GM23338 (cell line): ENCODE results near the gene LTBP3. TPM values are rescaled to one million over a fixed set of nuclear protein-coding genes. Genes with fewer than 3 reads are reported as not detected.
A peak's percentile ranks its signal among the peaks of the same experiment; 100 is the strongest.

ENCODE experiments used
- ATAC-seq: fragments of 200-7000 bp; cut with Tn5 transposase; 3 replicates; pipeline ENCODE4 v1.9.1; 2020
- DNase-seq: peaks from one replicate; pipeline ENCODE4 v3.0.0-alpha.2; 2015; ENCODE audit warnings: low spot score
- H2AFZ ChIP-seq: fragments of 200-600 bp; sonication (generic); 2 replicates; pipeline ENCODE4 v1.8.0; 2016; ENCODE audit warnings: antibody characterized with exemption, mild to moderate bottlenecking, moderate library complexity
- H3F3A ChIP-seq: fragments of 200-600 bp; sonication (generic); replicated peaks from 2 replicates; pipeline ENCODE4 v1.8.0; 2017; ENCODE audit warnings: antibody characterized with exemption, mixed run types, low read depth
- H3K27ac ChIP-seq: fragments of 200-600 bp; sonication (generic); 2 replicates; pipeline ENCODE4 v1.6.1; 2016; ENCODE audit warnings: low read depth
- H3K27me3 ChIP-seq: fragments of 200-600 bp; sonication (generic); 2 replicates; pipeline ENCODE4 v1.8.0; 2016; ENCODE audit warnings: mild to moderate bottlenecking, mixed run types, moderate library complexity; ENCODE audit not compliant: insufficient read depth
- H3K36me3 ChIP-seq: fragments of 200-600 bp; sonication (generic); 2 replicates; pipeline ENCODE4 v1.8.0; 2016; ENCODE audit warnings: mild to moderate bottlenecking; ENCODE audit not compliant: insufficient read depth
- H3K4me1 ChIP-seq: fragments of 200-600 bp; sonication (generic); 2 replicates; pipeline ENCODE4 v1.8.0; 2016; ENCODE audit warnings: mild to moderate bottlenecking, moderate library complexity; ENCODE audit not compliant: insufficient read depth
- H3K4me2 ChIP-seq: fragments of 200-600 bp; sonication (generic); 2 replicates; pipeline ENCODE4 v1.7.1; 2017; ENCODE audit warnings: mixed run types
- H3K4me3 ChIP-seq: fragments of 200-600 bp; sonication (generic); 2 replicates; pipeline ENCODE4 v1.6.1; 2016; ENCODE audit warnings: mixed run types
- H3K79me2 ChIP-seq: fragments of 200-600 bp; sonication (generic); replicated peaks from 2 replicates; pipeline ENCODE4 v1.8.0; 2017; ENCODE audit warnings: mild to moderate bottlenecking; ENCODE audit not compliant: insufficient read depth
- H3K9me2 ChIP-seq: fragments of 200-600 bp; sonication (generic); 2 replicates; pipeline ENCODE4 v1.8.0; 2017; ENCODE audit not compliant: insufficient read depth
- H4K20me1 ChIP-seq: fragments of 200-600 bp; sonication (generic); replicated peaks from 2 replicates; pipeline ENCODE4 v1.8.0; 2017; ENCODE audit warnings: mild to moderate bottlenecking; ENCODE audit not compliant: insufficient read depth
- H3K27ac Mint-ChIP-seq: 2 replicates; pipeline ENCODE4 v1.8.0; 2020; ENCODE audit warnings: inconsistent platforms, mild to moderate bottlenecking, moderate library complexity, mixed read lengths
- H3K27me3 Mint-ChIP-seq: 3 replicates; pipeline ENCODE4 v1.8.0; 2022; ENCODE audit warnings: low read depth, mild to moderate bottlenecking, moderate library complexity, mixed read lengths, inconsistent platforms; ENCODE audit not compliant: insufficient read depth, poor library complexity
- H3K36me3 Mint-ChIP-seq: 3 replicates; pipeline ENCODE4 v1.8.0; 2021; ENCODE audit warnings: low read depth, mild to moderate bottlenecking, inconsistent platforms, moderate library complexity, mixed read lengths
- H3K4me1 Mint-ChIP-seq: 3 replicates; pipeline ENCODE4 v1.8.0; 2020; ENCODE audit warnings: mild to moderate bottlenecking, inconsistent platforms, mixed read lengths
- H3K4me3 Mint-ChIP-seq: 3 replicates; pipeline ENCODE4 v1.8.0; 2021; ENCODE audit warnings: moderate library complexity, mild to moderate bottlenecking, inconsistent platforms, mixed read lengths
- H3K9me3 Mint-ChIP-seq: 3 replicates; pipeline ENCODE4 v1.8.0; 2020; ENCODE audit warnings: moderate library complexity, mild to moderate bottlenecking, inconsistent platforms, mixed read lengths
- CREB1 ChIP-seq: fragments of 250-450 bp; sonication (Bioruptor Pico); IDR thresholded peaks from 2 replicates; pipeline ENCODE4 v1.5.0; 2020; ENCODE audit warnings: low read depth, mild to moderate bottlenecking, moderate library complexity
- CTCF ChIP-seq, 2 experiments: fragments of 200-600 bp in 1 of 2; sonication (generic) in 1 of 2; conservative IDR thresholded peaks; 2 replicates each; pipeline versions ENCODE4 v1.5.1 to v1.6.1; 2016 to 2017; ENCODE audit warnings: antibody characterized with exemption in 2 of 2, low read depth in 2 of 2, mild to moderate bottlenecking in 2 of 2, moderate library complexity in 1 of 2
- EZH2 ChIP-seq: fragments of 200-600 bp; sonication (generic); IDR thresholded peaks from one replicate; pipeline ENCODE4 v1.8.0; 2017; ENCODE audit warnings: antibody characterized with exemption, mild to moderate bottlenecking, low read depth; ENCODE audit not compliant: unreplicated experiment
- EZH2phosphoT487 ChIP-seq: fragments of 200-600 bp; sonication (generic); IDR thresholded peaks from one replicate; pipeline ENCODE4 v1.8.1; 2018; ENCODE audit warnings: antibody characterized with exemption; ENCODE audit not compliant: unreplicated experiment
- JUNB ChIP-seq: IDR thresholded peaks from one replicate; pipeline ENCODE4 v1.6.1; 2016; ENCODE audit warnings: antibody characterized with exemption; ENCODE audit not compliant: unreplicated experiment
- NANOG ChIP-seq: IDR thresholded peaks from 2 replicates; pipeline ENCODE4 v1.6.1; 2016; ENCODE audit warnings: antibody characterized with exemption, borderline replicate concordance
- POLR2AphosphoS5 ChIP-seq: IDR thresholded peaks from 2 replicates; pipeline ENCODE4 v1.6.1; 2016; ENCODE audit warnings: antibody characterized with exemption, low read depth
- STAT1 ChIP-seq: IDR thresholded peaks from one replicate; pipeline ENCODE4 v1.6.1; 2016; ENCODE audit warnings: antibody characterized with exemption; ENCODE audit not compliant: unreplicated experiment
- ZNF331 ChIP-seq: fragments of 250-450 bp; sonication (Bioruptor Pico); IDR thresholded peaks from 2 replicates; pipeline ENCODE4 v1.5.0; 2020; ENCODE audit warnings: low read depth, mild to moderate bottlenecking, moderate library complexity
- polyA plus RNA-seq: library from polyadenylated mRNA; unstranded; fragments of >200 nt; fragmentation: Nextera tagmentation; extraction: Ambion mirVana; gene quantifications from 2 replicates; pipeline ENCODE4 v1.2.1, GENCODE V29; 2016
- total RNA-seq: library from RNA; depleted of rRNA; stranded (reverse); fragments of >200 nt; shearing (Covaris generic); gene quantifications from 2 replicates; pipeline ENCODE4 v1.2.3, GENCODE V29; 2014
- TF ChIP-seq, protein P1 (sequence below): IDR thresholded peaks from 2 replicates; pipeline ENCODE4 v1.6.1; 2016; ENCODE audit warnings: antibody characterized with exemption
- TF ChIP-seq, protein P2 (sequence below): fragments of 250-450 bp; sonication (Bioruptor Pico); IDR thresholded peaks from 2 replicates; pipeline ENCODE4 v1.5.0; 2020; ENCODE audit warnings: mild to moderate bottlenecking, moderate library complexity

The LTBP3 gene
- total and polyA plus RNA-seq, 2 experiments from 2014 or later, result 9.5 to 29.2 TPM

- DNase-seq, result no peak
Measured at GRCh38 chr11:65557280-65558001, 718 bp downstream of the LTBP3 start.

DNA sequence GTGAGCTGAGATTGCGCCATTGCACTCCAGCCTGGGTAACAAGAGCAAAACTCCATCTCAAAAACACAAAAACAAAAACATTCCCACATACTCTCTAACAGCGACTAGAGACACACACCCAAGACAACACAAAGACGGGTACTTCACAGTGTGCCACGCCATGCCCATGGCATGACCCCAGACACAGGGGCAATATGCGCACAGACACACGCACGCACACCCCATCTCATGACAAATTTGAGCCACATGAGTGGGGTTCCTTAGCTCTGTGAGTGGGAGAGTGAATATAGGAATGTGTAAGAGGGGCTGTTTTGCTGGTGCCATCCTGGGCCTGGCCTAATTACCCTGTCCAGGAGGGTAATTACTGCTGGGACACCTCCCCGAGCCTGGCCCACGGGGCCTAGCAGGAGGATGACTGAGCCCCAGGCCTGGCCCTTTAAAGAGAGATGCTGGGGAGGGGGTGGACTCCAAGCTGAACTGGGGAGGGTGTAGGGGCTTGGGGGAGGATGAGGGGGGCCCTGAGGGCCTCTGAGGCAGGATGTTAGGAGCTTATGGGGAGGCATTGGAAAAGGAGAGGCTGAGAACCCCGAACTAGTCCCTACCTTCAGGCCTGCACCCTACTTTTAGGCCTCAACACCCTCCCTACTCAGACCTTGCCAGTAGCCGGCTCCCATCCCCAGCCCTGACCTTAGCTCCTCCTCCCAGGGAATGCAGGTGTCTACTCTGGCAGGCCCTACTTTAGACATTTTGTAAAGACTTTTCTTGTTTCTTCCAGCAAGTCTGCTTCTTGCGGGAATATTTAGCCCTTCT is 1.5 kb downstream of the LTBP3 start:
- Mint-ChIP-seq H3K4me1 (peaks cover 60% of the 10 kb centered on the region), H3K4me3 (peak overlapping the region; percentile 75), H3K9me3 (no peaks in the 10 kb centered on the region), H3K27ac (no peak overlapping the region), H3K27me3 (peaks cover 43% of the 10 kb centered on the region), H3K36me3 (no peaks in the 10 kb centered on the region; the same call in 2 of the 3 replicates)
- peak overlapping the region; percentile 89 for H3K4me2 ChIP-seq
- H4K20me1 ChIP-seq, result no peaks in the 10 kb centered on the region
- peak overlapping the region; percentile 72 for H3K4me3 ChIP-seq
- DNase-seq, result no peak
- no peak overlapping the region for H3K27ac ChIP-seq
- peaks cover 24% of the 10 kb centered on the region; the same call in 1 of the 2 replicates for H3F3A ChIP-seq
- H3K27me3 ChIP-seq, result peaks cover 59% of the 10 kb centered on the region
- no peak overlapping the region for H2AFZ ChIP-seq
- H3K79me2 ChIP-seq, result no peaks in the 10 kb centered on the region
- no peaks in the 10 kb centered on the region for H3K36me3 ChIP-seq
- no peaks in the 10 kb centered on the region for H3K9me2 ChIP-seq
- ATAC-seq, result no peak
- peaks cover 47% of the 10 kb centered on the region for H3K4me1 ChIP-seq
- no peak for TF ChIP-seq JUNB
- TF ChIP-seq ZNF331 (CRISPR knock-in tag), result no peak
- TF ChIP-seq, protein P1, sequence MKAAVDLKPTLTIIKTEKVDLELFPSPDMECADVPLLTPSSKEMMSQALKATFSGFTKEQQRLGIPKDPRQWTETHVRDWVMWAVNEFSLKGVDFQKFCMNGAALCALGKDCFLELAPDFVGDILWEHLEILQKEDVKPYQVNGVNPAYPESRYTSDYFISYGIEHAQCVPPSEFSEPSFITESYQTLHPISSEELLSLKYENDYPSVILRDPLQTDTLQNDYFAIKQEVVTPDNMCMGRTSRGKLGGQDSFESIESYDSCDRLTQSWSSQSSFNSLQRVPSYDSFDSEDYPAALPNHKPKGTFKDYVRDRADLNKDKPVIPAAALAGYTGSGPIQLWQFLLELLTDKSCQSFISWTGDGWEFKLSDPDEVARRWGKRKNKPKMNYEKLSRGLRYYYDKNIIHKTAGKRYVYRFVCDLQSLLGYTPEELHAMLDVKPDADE, result no peak
- TF ChIP-seq STAT1, result no peak
- TF ChIP-seq NANOG, result no peak
- TF ChIP-seq, protein P2, sequence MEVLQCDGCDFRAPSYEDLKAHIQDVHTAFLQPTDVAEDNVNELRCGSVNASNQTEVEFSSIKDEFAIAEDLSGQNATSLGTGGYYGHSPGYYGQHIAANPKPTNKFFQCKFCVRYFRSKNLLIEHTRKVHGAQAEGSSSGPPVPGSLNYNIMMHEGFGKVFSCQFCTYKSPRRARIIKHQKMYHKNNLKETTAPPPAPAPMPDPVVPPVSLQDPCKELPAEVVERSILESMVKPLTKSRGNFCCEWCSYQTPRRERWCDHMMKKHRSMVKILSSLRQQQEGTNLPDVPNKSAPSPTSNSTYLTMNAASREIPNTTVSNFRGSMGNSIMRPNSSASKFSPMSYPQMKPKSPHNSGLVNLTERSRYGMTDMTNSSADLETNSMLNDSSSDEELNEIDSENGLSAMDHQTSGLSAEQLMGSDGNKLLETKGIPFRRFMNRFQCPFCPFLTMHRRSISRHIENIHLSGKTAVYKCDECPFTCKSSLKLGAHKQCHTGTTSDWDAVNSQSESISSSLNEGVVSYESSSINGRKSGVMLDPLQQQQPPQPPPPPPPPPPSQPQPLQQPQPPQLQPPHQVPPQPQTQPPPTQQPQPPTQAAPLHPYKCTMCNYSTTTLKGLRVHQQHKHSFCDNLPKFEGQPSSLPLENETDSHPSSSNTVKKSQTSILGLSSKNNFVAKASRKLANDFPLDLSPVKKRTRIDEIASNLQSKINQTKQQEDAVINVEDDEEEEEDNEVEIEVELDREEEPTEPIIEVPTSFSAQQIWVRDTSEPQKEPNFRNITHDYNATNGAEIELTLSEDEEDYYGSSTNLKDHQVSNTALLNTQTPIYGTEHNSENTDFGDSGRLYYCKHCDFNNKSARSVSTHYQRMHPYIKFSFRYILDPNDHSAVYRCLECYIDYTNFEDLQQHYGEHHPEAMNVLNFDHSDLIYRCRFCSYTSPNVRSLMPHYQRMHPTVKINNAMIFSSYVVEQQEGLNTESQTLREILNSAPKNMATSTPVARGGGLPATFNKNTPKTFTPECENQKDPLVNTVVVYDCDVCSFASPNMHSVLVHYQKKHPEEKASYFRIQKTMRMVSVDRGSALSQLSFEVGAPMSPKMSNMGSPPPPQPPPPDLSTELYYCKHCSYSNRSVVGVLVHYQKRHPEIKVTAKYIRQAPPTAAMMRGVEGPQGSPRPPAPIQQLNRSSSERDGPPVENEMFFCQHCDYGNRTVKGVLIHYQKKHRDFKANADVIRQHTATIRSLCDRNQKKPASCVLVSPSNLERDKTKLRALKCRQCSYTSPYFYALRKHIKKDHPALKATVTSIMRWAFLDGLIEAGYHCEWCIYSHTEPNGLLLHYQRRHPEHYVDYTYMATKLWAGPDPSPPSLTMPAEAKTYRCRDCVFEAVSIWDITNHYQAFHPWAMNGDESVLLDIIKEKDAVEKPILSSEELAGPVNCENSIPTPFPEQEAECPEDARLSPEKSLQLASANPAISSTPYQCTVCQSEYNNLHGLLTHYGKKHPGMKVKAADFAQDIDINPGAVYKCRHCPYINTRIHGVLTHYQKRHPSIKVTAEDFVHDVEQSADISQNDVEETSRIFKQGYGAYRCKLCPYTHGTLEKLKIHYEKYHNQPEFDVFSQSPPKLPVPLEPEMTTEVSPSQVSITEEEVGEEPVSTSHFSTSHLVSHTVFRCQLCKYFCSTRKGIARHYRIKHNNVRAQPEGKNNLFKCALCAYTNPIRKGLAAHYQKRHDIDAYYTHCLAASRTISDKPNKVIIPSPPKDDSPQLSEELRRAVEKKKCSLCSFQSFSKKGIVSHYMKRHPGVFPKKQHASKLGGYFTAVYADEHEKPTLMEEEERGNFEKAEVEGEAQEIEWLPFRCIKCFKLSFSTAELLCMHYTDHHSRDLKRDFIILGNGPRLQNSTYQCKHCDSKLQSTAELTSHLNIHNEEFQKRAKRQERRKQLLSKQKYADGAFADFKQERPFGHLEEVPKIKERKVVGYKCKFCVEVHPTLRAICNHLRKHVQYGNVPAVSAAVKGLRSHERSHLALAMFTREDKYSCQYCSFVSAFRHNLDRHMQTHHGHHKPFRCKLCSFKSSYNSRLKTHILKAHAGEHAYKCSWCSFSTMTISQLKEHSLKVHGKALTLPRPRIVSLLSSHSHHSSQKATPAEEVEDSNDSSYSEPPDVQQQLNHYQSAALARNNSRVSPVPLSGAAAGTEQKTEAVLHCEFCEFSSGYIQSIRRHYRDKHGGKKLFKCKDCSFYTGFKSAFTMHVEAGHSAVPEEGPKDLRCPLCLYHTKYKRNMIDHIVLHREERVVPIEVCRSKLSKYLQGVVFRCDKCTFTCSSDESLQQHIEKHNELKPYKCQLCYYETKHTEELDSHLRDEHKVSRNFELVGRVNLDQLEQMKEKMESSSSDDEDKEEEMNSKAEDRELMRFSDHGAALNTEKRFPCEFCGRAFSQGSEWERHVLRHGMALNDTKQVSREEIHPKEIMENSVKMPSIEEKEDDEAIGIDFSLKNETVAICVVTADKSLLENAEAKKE (CRISPR knock-in tag), result no peak
- TF ChIP-seq EZH2phosphoT487, result no peak
- TF ChIP-seq POLR2AphosphoS5, result no peak
- no peak for TF ChIP-seq EZH2
- TF ChIP-seq CTCF (conservative IDR thresholded peaks at IDR 0.05; ENCODE audit: low read depth in 2 of 2), result no peak

More at GRCh38 chr11:65557280-65558001, 718 bp downstream of the LTBP3 start:
- H3K27ac Mint-ChIP-seq, result no peak overlapping the region
- no peaks in the 10 kb centered on the region; the same call in 2 of the 3 replicates for H3K36me3 Mint-ChIP-seq
- Histone ChIP-seq H2AFZ (no peak overlapping the region; the same call in 1 of the 2 replicates), H3K4me1 (peaks cover 47% of the 10 kb centered on the region), H3K4me2 (peak overlapping the region; percentile 89), H3F3A (peaks cover 17% of the 10 kb centered on the region; the same call in 1 of the 2 replicates), H4K20me1 (no peaks in the 10 kb centered on the region), H3K9me2 (no peaks in the 10 kb centered on the region), H3K36me3 (no peaks in the 10 kb centered on the region), H3K4me3 (peak overlapping the region; percentile 72), H3K27me3 (peaks cover 58% of the 10 kb centered on the region), H3K79me2 (no peaks in the 10 kb centered on the region), H3K27ac (no peak overlapping the region)
- no peaks in the 10 kb centered on the region for H3K9me3 Mint-ChIP-seq
- peaks cover 57% of the 10 kb centered on the region for H3K4me1 Mint-ChIP-seq
- ATAC-seq, result no peak
- peak overlapping the region; percentile 75 for H3K4me3 Mint-ChIP-seq
- H3K27me3 Mint-ChIP-seq, result peaks cover 43% of the 10 kb centered on the region
- TF ChIP-seq NANOG, result no peak
- no peak for TF ChIP-seq CREB1 (CRISPR knock-in tag)
